Peyer's patch (tissue), 4 donors: ENCODE data around the gene PACSIN1.

Source experiments
- CTCF ChIP-seq, 6 experiments: fragments of 450-650 bp in 4 of 6; fragments of 200-600 bp in 2 of 6; sonication (generic) in 1 of 6; IDR thresholded peaks; one replicate each; pipeline ENCODE4 v1.5.1; 2017 to 2019; ENCODE audit warnings: antibody characterized with exemption in 6 of 6, mild to moderate bottlenecking in 3 of 6, moderate library complexity in 1 of 6
- POLR2A ChIP-seq, 2 donors: fragments of 450-650 bp; IDR thresholded peaks; one replicate each; pipeline ENCODE4 v1.5.1; 2017; ENCODE audit warnings: antibody characterized with exemption in 2 of 2, mild to moderate bottlenecking in 2 of 2, moderate library complexity in 2 of 2

- no peak for TF ChIP-seq CTCF (IDR thresholded peaks at IDR 0.05)
- no peak for TF ChIP-seq POLR2A (IDR thresholded peaks at IDR 0.05)
These were observed 48.2 kb downstream of the PACSIN1 start for GRCh38 chr6:34514112-34514511.
